ENCODE measurements around the gene KIF26A. TPM values are rescaled to one million over a fixed set of nuclear protein-coding genes. Genes with fewer than 3 reads are reported as not detected.

KIF26A gene
- total and polyA plus RNA-seq, 2 of the 4 experiments (the other 2 are of a cell fraction): not detected

DNA sequence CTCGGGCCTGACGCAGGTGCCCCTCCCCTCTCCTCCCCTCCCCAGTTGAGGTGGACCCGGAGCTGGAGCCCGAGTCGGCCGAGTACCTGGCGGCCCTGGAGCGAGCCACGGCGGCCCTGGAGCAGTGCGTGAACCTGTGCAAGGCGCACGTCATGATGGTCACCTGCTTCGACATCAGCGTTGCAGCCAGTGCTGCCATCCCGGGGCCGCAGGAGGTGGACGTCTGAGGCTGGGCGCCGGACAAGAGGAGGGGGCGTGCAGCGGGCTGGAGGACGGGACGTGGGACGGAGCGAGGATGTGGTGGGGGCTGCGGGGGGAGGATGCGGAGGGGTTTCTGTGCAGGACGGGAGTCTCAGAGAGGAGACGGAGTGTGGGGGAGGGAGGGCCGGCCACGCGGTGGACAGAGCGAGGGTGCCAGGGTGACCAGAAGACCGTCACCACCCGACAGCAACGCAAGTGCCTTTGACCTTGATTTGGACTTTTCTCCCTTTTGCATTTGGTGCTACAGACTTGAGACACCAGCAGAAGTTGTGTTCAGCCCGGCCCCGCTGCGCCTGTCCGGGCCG, 41.3 kb downstream of the KIF26A start:
- no peak overlapping the region for H3K4me3 ChIP-seq (ENCODE audit: insufficient read depth, low read depth, low read length)
- TF ChIP-seq MAZ (IDR thresholded peaks at IDR 0.05; ENCODE audit: borderline replicate concordance, low read depth, low read length): no peak
- no peak for TF ChIP-seq MAFK (IDR thresholded peaks at IDR 0.05; ENCODE audit: low read depth, low read length)
- no peak for TF ChIP-seq NFE2L2 (IDR thresholded peaks at IDR 0.05; ENCODE audit: low read depth, low read length)
- no peak for TF ChIP-seq CHD1 (IDR thresholded peaks at IDR 0.05; ENCODE audit: low read depth, low read length)
- no peak for TF ChIP-seq MXI1 (IDR thresholded peaks at IDR 0.05; ENCODE audit: borderline replicate concordance, low read depth, low read length)
- TF ChIP-seq ELK1 (IDR thresholded peaks at IDR 0.05; ENCODE audit: borderline replicate concordance, low read depth, low read length): no peak
- TF ChIP-seq RFX5 (IDR thresholded peaks at IDR 0.05; ENCODE audit: low read depth, low read length): no peak
- TF ChIP-seq SMC3 (IDR thresholded peaks at IDR 0.05; ENCODE audit: low read depth, low read length): no peak
- TF ChIP-seq CEBPB (IDR thresholded peaks at IDR 0.05; ENCODE audit: low read depth, low read length): no peak
- TF ChIP-seq BHLHE40 (IDR thresholded peaks at IDR 0.05; ENCODE audit: low read depth, low read length): no peak
- no peak for TF ChIP-seq POLR2A (IDR thresholded peaks at IDR 0.05; ENCODE audit: low read depth, low read length)
- TF ChIP-seq, protein P1, sequence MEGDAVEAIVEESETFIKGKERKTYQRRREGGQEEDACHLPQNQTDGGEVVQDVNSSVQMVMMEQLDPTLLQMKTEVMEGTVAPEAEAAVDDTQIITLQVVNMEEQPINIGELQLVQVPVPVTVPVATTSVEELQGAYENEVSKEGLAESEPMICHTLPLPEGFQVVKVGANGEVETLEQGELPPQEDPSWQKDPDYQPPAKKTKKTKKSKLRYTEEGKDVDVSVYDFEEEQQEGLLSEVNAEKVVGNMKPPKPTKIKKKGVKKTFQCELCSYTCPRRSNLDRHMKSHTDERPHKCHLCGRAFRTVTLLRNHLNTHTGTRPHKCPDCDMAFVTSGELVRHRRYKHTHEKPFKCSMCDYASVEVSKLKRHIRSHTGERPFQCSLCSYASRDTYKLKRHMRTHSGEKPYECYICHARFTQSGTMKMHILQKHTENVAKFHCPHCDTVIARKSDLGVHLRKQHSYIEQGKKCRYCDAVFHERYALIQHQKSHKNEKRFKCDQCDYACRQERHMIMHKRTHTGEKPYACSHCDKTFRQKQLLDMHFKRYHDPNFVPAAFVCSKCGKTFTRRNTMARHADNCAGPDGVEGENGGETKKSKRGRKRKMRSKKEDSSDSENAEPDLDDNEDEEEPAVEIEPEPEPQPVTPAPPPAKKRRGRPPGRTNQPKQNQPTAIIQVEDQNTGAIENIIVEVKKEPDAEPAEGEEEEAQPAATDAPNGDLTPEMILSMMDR (conservative IDR thresholded peaks at IDR 0.05; ENCODE audit: low read depth, low read length): no peak
- TF ChIP-seq, protein P2, sequence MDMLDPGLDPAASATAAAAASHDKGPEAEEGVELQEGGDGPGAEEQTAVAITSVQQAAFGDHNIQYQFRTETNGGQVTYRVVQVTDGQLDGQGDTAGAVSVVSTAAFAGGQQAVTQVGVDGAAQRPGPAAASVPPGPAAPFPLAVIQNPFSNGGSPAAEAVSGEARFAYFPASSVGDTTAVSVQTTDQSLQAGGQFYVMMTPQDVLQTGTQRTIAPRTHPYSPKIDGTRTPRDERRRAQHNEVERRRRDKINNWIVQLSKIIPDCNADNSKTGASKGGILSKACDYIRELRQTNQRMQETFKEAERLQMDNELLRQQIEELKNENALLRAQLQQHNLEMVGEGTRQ (IDR thresholded peaks at IDR 0.05; ENCODE audit: low read depth, low read length): no peak
- TF ChIP-seq RCOR1 (IDR thresholded peaks at IDR 0.05; ENCODE audit: insufficient replicate concordance, low read length): no peak
- TF ChIP-seq FOS (IDR thresholded peaks at IDR 0.05; ENCODE audit: low read depth, low read length): no peak
- intact Hi-C loops (cut with micrococcal nuclease) (no loop called here), in situ Hi-C loops (cut with MboI; ENCODE audit: low sequenced_read_pairs) (no loop called here), dilution Hi-C loops (cut with HindIII; ENCODE audit: low sequenced_read_pairs, unreplicated experiment) (no loop called here)
- H3K23ac ChIP-seq (ENCODE audit: low read depth, low read length): no peak overlapping the region
- H3K4me2 ChIP-seq (ENCODE audit: low read depth, low read length): no peak overlapping the region
- H3K4ac ChIP-seq (ENCODE audit: low read depth, low read length): no peak overlapping the region
- ATAC-seq (ENCODE audit: low read depth) (no peak), DNase-seq (no peak)
- H3K14ac ChIP-seq (replicated peaks; ENCODE audit: low read depth, low read length): no peak overlapping the region
- no peak overlapping the region for H4K5ac ChIP-seq (ENCODE audit: low read depth, low read length)
- H4K91ac ChIP-seq (ENCODE audit: insufficient read depth, low read depth, low read length): no peak overlapping the region
- no peaks in the 10 kb centered on the region for H3K79me1 ChIP-seq (ENCODE audit: low read depth in 1 of 2, low read length in 2 of 2)
- H4K8ac ChIP-seq (ENCODE audit: low read depth in 2 of 2, low read length in 2 of 2): no peak overlapping the region
- no peak overlapping the region for H2BK120ac ChIP-seq (ENCODE audit: low read depth, low read length)
- H3K56ac ChIP-seq (ENCODE audit: extremely low read depth, insufficient read depth, low read length): no peak overlapping the region
- H3K4me1 ChIP-seq (ENCODE audit: control insufficient read depth, insufficient read depth, low read length): no peaks in the 10 kb centered on the region
- H2BK20ac ChIP-seq (ENCODE audit: low read depth, low read length): no peak overlapping the region
- H2AFZ ChIP-seq (replicated peaks; ENCODE audit: low read length, poor library complexity): no peak overlapping the region
- H2AK5ac ChIP-seq (ENCODE audit: low read depth, low read length): no peak overlapping the region
- H4K20me1 ChIP-seq (ENCODE audit: insufficient read depth, low read length): no peaks in the 10 kb centered on the region
- no peaks in the 10 kb centered on the region for H3K36me3 ChIP-seq (ENCODE audit: control insufficient read depth, insufficient read depth, low read length)
- no peak overlapping the region for H3K9ac ChIP-seq (ENCODE audit: low read depth, low read length)
- no peak overlapping the region for H3K18ac ChIP-seq (ENCODE audit: low read depth, low read length)
- CTCF ChIA-PET: no interaction called here
- no peaks in the 10 kb centered on the region for H3K9me1 ChIP-seq (ENCODE audit: insufficient read depth, low read length)
- peaks cover 30% of the 10 kb centered on the region; the same call in 1 of the 2 replicates for H3K9me3 ChIP-seq (ENCODE audit: control insufficient read depth, insufficient read depth, low read length)
- BruUV-seq (replicated peaks): no TSS peak
- no peaks in the 10 kb centered on the region for H3K27me3 ChIP-seq (ENCODE audit: control insufficient read depth, insufficient read depth, low read length)
- POLR2A ChIA-PET (ENCODE audit: unreplicated experiment): no interaction called here
- no peak overlapping the region for H2BK15ac ChIP-seq (ENCODE audit: low read depth, low read length)
- H2AK9ac ChIP-seq (replicated peaks; ENCODE audit: low read depth, low read length, poor library complexity): no peak overlapping the region
- no peak overlapping the region for H3K27ac ChIP-seq (ENCODE audit: insufficient read depth, low read length)
- 88% methylated on average over 13 of the region's 42 CpGs; no CpG with 5 or more reads in 1 of the 2 experiments for WGBS, 2 experiments (ENCODE audit: extremely low coverage in 2 of 2, insufficient read length in 1 of 2)
- H2BK5ac ChIP-seq (ENCODE audit: low read depth, low read length, poor library complexity, severe bottlenecking): no peak overlapping the region

Data from IMR-90 (cell line).